GM18507 (cell line): ENCODE measurements around the gene CAPN14.

ENCODE experiments used
- DNase-seq: peaks from one replicate; pipeline ENCODE4 v3.0.0; 2011; ENCODE audit warnings: low read depth; ENCODE audit not compliant: insufficient read length; ENCODE audit errors: extremely low spot score
- FAIRE-seq: peaks from 2 replicates; lab custom pipeline; 2011; peaks lifted over from hg19 to GRCh38; lab: Jason Lieb, UNC

Gene CAPN14, protein sequence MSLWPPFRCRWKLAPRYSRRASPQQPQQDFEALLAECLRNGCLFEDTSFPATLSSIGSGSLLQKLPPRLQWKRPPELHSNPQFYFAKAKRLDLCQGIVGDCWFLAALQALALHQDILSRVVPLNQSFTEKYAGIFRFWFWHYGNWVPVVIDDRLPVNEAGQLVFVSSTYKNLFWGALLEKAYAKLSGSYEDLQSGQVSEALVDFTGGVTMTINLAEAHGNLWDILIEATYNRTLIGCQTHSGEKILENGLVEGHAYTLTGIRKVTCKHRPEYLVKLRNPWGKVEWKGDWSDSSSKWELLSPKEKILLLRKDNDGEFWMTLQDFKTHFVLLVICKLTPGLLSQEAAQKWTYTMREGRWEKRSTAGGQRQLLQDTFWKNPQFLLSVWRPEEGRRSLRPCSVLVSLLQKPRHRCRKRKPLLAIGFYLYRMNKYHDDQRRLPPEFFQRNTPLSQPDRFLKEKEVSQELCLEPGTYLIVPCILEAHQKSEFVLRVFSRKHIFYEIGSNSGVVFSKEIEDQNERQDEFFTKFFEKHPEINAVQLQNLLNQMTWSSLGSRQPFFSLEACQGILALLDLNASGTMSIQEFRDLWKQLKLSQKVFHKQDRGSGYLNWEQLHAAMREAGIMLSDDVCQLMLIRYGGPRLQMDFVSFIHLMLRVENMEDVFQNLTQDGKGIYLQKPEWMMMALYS

DNA sequence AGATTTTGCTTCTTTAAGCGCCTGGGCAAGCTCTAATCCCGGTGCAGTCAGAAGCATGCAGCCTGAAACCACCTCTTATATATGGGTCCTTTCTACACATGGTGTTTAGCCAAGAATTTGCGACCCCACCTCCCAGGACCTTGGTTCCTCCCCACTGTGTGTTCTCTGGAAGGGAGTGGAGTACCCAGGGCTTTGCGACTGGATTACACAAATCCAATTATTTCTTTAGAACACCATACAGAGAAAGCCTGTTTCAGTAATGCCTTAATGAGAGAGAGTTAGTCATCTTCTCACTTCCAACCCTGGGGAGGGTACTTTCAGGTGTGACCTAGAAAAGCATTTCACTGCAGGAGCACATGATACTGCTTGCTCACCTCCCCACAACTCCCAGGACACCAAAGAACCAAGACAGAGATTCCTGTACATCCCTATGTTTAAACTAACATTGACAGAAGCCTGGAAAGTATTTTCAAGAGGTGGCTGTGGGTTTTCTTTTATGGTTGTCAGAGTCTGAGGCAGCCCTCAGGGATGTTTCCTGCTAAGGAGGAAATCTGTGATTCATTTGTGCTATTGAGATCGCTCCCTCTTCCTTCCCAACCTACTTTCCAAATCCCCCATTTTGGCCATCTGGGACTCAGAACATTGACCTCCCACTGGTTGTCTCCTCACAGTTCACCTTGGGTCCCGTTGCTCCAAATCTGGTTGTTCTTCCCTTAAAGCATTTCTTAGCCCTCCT is at the start of gene CAPN14:
Gene CAPN14 (minus strand): TSS at position 51 of the 736 bp plus-strand sequence. CDS start 12,068 bp downstream, outside the sequence.
- peak; percentile 73 for FAIRE-seq
- DNase-seq = no peak

DNA sequence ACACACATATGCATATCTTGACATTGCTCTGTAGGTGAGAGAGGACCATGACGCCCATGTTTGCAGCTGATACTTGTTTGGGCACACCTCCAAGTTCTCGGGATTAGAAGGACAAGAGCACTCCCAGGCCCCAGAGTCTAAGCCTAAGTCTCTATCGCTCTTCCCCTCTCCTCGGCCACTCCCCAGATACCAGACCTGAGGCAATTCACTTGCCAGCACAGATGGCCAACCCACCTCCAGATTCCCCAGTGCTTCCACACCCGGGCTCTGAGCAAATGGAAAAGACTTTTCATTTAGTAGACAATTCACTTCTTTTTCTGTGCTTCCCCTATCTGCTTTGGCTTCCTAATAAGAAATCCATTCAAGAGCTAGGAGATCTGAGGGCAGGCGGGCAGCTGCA is 49.5 kb upstream of the CAPN14 start:
- DNase-seq (no peak), FAIRE-seq (no peak)

DNA sequence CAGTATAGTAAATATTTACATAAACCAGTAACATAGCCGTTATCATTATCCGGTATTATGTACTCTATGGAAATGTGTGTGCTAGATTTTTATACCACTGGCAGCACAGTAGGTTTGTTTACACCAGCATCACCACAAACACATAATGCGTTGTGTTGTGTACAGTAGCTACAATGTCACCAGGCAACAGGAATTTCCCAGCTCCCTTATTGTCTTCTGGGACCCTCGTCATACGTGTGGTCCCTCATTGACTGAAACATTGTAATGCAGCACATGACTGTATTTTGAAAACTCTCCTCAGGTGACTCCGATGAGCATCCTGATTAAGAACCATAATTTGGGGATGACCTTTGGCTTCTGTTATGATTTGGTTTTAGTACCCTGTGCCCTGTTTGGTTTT is 47.9 kb upstream of the CAPN14 start:
- DNase-seq = no peak
- FAIRE-seq = no peak

DNA sequence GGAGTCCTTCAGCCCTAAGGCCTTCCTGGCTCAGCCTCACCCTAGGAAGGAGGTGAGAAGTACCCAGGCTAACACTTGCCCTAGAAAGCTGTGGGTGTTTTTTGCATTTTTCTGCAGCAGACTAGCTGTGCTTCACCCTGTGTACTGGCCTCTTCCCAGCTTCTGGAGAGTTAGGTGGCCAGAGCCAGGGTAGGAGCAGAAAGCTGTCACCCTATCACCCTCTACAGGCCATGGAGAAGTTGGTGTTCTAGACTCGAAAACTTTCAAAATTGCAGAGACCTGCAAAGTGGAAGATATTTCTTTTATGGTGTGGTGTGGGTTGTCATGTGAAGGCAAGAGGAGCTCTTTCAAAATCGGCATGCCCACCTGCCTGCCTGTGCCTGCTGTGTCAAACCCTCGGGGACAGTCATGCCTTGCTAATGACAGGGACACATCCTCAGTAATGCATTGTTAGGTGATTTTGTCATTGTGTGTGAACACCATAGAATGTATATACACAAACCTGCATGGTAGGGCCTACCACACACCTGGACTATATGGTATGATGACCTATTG is 46.4 kb upstream of the CAPN14 start:
- no peak for FAIRE-seq
- DNase-seq = no peak

DNA sequence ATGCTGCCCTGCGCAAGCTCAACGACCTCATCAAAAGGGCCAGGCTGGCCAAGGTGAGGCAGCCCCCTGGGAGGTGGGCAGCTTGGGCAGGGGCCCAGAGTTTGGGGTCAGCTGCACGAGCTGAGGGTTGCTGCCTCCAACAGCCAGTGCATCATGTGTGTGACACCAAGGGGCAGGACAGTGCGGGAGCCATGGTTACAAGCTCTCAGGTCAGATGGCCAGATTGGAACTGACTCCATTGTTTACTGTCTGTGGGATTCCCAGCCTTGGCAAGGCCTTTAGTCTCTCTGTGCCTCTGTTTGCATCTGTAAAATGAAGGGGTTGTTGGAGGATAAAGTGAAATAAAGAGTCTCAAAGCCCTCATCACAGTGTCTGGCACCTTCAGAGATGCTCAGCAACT is 43.6 kb upstream of the CAPN14 start:
- no peak for FAIRE-seq
- DNase-seq = no peak

DNA sequence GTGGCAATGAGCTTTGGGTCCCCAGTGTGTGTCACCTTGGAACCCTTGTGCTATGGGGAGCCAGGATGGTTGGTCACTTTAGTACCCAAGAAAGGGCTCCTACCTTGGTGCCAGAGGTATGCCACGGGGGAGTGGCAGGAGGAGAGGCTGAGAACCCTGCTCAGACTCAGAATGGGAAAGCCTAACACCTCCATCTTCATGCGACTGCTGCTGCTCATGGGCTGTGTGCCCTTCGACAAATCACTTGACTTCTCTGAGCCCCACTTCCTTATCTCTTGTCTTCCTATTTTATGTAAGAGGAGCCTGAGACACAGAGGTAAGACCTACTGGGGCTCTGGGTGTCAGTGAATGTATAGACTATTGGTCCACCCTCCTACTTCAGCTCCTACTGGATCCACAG is 41.8 kb upstream of the CAPN14 start:
- FAIRE-seq (no peak), DNase-seq (no peak)

DNA sequence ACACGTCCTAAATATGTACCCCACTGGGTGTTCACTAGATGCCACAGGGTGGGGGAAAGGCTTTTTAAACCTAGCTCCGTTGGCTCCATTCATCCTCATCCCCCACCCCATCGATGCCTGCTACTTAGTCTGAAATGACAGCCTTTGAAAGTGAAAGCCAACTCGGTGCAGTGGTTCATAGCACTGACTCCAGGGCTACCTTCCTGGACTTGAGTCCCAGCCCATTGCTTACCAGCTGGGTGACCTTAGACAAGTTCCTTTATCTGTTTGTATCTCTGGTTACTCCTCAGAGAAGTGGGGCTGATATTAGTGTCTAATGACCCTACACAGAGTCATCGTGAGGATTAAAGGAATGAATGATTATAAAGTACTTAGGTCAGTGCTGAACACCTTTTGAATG is 41.0 kb upstream of the CAPN14 start:
- DNase-seq (peak; percentile 20), FAIRE-seq (peak; percentile 84)

DNA sequence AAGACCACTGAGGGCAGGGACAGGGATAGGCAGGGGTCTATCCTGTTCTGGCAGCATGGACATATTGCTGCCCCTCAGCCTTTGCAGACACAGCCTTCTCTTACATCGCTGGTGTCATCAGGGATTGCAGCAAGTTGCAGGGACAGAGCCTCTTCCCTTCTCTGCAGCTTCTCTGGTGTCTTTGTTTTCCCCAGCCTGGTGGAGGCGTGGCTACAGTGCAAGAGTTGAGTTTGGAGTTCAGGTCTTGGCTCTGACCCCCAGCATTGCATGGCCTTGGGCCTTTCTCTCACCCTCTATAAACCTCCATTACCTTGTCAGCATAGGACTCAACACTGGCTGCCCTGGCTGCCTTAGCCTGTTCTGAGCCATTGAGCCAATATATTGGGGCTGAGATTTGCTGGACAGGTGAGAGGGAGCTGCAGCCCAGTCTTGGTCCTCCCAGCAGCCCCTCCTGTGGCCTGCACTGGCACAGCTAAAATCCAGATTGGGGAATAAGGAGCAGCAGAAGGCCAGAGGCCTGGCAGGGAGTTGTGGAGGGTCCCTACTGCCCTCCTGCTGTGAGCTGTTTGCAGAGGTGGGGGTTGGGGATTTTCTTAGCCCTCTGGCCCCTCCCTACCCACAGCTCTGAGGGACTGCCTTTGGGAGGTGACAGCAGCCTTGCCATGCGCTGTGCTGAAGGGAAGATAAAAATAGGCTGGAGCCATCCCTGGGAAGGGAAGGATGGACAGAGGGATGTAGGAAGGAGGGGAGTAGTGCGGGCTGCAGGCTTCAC is 39.5 kb upstream of the CAPN14 start:
- no peak for FAIRE-seq
- no peak for DNase-seq

DNA sequence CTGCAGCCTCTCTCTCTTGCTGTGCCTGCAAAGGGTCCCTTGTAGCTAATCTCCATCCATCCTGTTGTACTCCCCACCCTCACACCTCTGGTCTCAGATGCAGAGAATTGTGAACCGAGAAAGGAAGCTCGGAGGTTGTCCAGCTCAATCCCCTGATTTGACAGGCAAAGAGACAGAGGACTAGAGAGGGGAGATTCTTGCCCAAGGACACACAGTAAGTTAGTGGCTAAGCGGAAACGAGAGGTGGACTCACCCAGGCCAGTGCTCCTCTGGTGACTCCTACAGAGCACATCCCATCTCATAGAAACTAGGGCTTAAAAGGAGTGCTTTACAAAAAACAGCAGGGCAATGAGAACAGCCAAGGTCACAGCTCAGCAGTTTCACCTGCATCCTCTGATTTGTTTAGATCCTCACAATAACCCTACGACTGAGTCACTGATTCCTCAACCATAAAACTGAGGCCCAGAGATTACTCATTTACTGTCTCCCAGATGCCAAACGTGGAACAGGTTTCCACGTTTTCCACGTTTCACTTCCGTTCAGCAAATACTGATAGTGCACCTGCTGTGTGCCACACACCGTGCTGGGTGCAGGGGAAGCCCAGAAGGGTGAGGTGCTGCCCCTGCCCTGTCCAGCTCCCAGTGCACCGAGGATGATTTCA is 38.7 kb upstream of the CAPN14 start:
- peak; percentile 94 for FAIRE-seq
- DNase-seq = peak; percentile 28

DNA sequence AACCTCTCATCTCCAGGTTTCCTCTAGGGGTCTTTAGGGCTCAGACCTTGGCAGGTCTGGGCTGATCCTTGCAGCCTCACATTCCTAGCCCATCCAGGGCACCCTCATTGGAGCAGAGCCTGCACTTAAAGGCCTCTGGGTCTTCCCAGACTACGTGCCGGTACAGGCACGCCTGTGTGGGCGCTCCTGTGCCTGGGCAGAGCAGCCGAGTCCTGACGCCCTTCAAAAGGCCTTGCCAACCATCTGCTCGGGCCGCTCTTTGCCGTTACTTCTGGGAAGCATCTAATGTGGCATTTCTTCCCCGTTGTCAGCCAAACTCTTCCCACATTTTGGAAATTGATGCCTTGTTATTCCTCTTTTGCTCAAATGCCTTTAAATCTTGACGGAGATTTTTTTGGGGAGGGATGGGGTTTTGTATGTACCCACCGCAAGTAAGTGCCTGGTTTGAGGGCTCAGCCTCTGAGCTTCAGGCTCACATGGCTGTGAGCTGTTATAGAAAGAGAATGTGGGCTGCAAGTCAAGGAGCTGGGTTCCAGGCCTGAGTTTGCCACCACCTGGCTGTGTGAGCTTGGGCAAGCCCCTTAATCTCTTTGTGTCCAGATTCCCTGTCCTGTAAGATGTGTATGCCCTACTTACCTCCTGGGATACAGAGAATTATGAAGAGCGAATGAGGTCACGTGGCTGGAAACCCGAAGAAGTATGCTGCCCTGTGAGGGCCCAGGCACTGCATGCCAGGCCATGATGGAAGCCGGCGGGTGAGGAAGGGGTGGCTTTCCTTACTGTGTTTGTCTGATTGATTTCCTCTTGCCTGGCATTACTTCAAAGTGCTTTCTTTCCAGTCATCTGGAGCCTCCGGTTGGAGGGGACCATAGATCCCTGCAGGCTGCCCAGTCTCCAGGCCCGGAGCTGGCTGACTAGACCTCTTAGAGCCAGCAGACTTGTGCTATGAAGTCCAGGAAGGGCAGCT is 37.2 kb upstream of the CAPN14 start:
- FAIRE-seq = no peak
- no peak for DNase-seq

DNA sequence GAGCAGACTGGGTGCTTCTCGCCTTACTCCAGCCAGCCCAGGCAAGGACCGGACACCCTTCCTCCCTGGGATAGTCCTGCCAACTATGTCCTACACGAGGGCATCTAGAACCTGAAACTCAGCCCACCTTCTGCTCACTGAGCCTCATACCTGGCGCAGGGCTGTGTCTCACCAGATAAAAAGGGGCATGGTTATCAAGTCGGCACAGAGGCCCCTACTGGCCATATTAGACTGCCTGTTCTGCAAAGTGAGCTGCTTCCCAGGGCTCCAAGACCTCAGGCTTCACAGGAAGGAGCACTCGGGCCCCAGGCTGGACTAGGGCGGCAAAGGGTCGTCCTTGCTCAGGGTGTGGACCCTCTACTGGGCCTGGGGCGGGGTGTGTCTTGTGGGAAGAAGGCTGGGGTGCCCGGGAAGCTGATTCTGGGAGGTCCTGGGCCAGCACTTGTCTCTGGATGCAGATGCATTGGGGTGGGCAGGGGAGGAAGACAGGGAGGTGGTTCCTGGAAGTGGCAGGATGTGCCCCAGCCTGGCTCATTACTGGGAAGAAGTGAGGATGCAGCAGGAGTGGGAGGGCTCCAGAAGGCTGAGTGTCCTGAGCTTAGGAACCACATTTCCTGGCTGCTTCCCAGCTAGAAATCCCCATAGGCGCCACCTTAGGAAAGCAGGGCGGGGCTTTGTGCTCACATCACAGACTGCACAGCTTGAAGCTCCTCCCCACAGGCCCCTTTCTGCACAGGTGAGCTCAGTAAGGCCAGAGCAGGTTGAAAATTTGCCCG is 36.2 kb upstream of the CAPN14 start:
- FAIRE-seq (peak; percentile 5), DNase-seq (no peak)

DNA sequence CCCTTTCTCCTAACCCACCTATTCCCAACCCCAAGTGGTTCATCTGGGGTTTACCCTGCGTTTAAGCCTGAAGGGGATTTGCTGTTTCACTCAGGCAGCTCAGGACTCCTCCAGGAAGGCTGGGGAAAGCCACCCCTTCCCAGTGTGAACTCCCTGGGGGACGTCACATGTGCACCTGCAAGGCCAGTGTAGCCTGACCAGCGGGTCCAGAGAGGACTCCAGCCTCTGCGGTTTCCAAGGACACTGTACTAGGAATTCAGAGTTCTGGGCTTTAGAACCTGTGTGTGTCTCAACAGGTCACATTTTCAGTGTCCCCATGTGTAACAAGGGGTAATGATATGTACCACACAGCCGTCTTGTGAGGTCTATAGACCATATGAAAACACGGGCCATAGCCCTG is 34.5 kb upstream of the CAPN14 start:
- FAIRE-seq = no peak
- no peak for DNase-seq

DNA sequence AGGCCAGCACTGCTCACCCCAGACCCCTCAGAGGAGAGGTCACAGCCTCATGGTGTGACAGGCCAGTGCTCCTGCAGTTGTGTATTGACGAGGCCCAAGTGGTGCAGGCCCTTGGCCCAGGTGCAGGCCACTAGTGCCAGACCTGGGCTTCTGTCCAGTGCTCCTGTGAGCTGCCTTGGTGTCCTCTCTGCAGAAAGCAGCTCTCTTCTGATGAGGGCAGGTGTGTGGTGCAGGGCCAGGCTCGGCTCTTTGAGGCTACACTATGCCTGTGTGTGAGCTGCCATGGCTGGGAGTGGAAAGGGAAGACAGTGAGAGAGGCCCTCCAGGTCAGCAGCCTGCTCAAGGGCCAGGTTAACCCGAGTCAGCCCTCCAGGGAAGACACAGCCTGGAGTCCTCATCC is 33.7 kb upstream of the CAPN14 start:
- no peak for DNase-seq
- no peak for FAIRE-seq

DNA sequence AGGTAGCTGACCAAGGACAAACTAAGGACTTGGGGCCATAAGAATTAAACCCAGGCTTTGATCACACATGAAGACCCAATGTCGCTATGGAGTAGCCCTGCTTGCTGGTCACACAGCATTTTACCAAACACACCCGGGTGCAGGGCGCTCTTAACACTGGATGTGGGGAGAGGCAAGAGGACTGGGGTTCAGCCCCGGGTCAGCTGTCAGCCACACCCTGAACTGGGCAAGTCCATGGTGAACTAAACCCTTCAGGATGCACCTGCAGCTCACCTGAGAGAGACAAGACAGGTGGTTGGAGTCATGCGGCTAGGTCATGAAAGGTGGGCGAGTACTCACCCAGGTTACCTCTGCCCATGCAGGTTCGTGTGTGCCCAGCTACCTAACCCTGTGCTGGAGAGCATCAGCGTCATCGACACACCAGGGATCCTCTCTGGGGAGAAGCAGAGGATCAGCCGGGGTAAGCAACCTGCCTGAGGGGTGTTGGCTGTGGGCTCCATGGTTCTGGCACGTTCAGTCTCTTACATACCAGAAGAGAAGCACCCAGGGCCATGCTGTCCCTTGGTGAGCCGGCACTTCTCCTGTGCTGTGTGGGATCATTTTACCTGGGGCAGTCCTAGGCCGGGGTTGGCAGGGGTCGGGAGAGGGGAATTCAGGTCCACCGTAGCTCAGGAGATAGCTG is 31.8 kb upstream of the CAPN14 start:
- FAIRE-seq (no peak), DNase-seq (no peak)

DNA sequence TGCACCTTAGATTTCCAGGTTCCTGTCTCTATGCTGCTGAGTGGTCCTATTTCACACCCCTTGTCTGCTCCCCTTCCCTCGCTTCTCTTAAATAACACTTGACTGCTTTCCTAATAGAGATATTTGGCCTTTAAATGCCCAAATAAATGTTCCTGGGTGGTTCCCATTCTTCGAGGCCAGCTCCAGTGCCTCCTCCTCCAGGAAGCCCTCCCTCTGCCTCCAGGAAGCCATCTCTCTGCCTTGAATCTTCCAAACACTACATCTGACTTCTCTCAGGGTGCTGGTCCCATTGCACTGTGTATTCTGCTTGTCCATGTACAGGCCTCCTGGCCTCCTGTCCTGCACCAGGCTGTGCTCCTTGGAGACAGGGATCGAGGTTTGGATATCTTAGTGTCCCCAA is 30.8 kb upstream of the CAPN14 start:
- DNase-seq (no peak), FAIRE-seq (no peak)

DNA sequence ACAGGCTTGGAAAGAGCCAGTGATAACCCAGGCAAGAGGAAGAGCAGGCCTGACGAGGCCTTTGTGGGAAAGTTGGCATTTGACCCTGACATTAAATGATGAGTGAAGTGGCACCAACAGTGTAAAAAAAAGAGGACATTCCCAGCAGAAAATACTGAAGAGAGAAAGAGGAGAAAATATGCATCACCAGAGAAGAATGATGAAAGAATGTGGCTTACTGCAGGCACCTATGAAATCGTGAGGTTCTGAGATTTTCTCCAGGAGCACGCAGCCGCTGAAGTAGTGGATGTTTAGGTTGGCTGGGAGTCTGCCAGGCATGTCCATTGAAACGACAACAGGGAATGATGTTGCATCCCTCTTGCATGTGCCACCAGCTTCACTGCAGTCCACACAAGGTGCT is 30.4 kb upstream of the CAPN14 start:
- no peak for FAIRE-seq
- DNase-seq = no peak
